Measurements from ENCODE around the gene PTN. TPM values are rescaled to one million over a fixed set of nuclear protein-coding genes. Genes with fewer than 3 reads are reported as not detected.

The PTN gene
- 0.27 and 0.56 TPM in 2 replicates for total RNA-seq

GRCh38 chr7:137343281-137343841, at the start of gene PTN:
Gene PTN (minus strand): TSS chr7:137343733. CDS start chr7:137254973, 88,760 bp downstream.

